Mesodermal cell (in vitro differentiated cells): ENCODE results near the gene CCT7.

Source experiments
- H3K27ac ChIP-seq: 2 replicates; pipeline ENCODE4 v1.7.0; 2013; ENCODE audit warnings: mild to moderate bottlenecking, low read depth, low read length, moderate library complexity; ENCODE audit not compliant: severe bottlenecking
- H3K36me3 ChIP-seq: 2 replicates; pipeline ENCODE4 v1.7.1; 2013; ENCODE audit warnings: mild to moderate bottlenecking, low read length, moderate library complexity; ENCODE audit not compliant: control insufficient read depth, insufficient read depth
- H3K4me1 ChIP-seq: one replicate; pipeline ENCODE4 v1.7.1; 2013; ENCODE audit warnings: mild to moderate bottlenecking, low read length; ENCODE audit not compliant: insufficient read depth, control insufficient read depth, poor library complexity, severe bottlenecking
- H3K4me3 ChIP-seq: 2 replicates; pipeline ENCODE4 v1.7.0; 2013; ENCODE audit warnings: low read length, control low read depth, mild to moderate bottlenecking; ENCODE audit not compliant: insufficient read depth, poor library complexity, severe bottlenecking; ENCODE audit errors: extremely low read depth
- H3K9me3 ChIP-seq: 2 replicates; pipeline ENCODE4 v1.7.1; 2013; ENCODE audit warnings: mild to moderate bottlenecking, low read length, moderate library complexity; ENCODE audit not compliant: control insufficient read depth
- WGBS, 2 experiments: methylation state at CpG; one replicate each; pipeline ENCODE4 v1.1.5; 2013; ENCODE audit warnings: missing lambda C conversion rate in 2 of 2; ENCODE audit not compliant: insufficient coverage in 2 of 2; 5-methylcytosine and 5-hydroxymethylcytosine counted together

Gene CCT7

DNA sequence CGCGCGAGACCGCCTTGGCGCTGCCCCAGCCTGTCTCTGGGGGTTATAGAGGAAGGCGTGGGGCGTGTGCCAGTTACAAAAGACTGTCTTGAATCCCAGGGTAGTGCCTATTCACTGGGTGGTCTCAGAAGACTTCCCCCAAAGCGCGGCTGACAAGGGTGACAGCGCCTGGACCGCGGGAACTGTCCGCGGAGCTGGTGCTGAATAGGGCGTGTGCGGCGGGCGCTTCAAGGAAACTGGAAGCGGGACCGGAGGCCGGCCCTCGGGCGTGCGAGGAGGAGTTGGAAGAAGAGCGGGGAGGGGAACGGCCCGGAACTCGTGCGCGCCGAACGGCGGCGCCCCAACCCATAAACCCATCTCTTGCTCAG is 57.0 kb downstream of the CCT7 start:
- Histone ChIP-seq H3K36me3 (no peaks in the 10 kb centered on the region), H3K4me3 (no peak overlapping the region), H3K4me1 (peaks cover 5% of the 10 kb centered on the region), H3K9me3 (no peaks in the 10 kb centered on the region), H3K27ac (no peak overlapping the region)
- WGBS, 2 experiments, result 10 to 13% methylated on average over 20 to 32 of the region's 34 CpGs

DNA sequence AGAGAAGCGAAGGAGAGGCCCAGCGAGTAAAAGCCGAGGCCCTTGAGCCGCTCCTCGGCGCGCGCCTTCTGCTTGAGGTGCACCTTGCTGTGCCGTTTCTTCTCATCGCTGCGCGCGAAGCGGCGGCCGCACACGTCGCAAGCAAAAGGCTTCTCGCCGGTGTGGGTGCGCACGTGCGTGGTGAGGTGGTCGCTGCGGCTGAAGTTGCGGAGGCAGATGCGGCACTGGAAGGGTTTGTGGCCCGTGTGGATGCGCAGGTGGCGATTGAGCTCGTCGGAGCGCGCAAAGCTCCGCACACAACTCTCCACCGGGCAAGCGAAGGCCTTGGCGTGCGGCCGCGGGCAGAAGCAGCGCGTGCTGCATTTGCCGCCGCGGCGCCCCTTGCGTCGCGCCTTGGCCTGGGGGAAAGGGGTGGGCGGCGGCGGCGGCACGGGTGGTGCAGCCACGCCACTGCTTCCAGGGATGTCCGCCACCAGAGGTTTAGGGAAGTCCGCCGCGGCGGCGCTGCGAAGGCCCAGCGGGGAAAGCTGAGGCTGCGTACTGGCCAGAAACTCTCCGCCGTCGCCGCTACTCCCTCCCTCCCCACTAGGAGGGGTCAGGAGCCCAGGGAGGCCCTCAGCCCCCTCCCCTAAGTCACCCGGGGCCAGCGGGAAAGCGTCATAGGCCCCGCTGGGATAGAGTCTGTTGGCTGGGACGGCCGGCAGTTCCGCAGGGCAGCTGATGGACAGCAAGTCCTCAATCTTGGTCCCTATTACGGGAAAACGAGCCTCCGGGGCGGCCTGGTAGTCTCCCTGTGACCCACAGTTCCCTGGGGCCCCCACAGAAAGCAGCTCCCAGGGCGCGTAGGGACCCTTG is 57.6 kb downstream of the CCT7 start:
- peaks cover 5% of the 10 kb centered on the region for H3K4me1 ChIP-seq
- no peaks in the 10 kb centered on the region for H3K36me3 ChIP-seq
- H3K9me3 ChIP-seq, result no peaks in the 10 kb centered on the region
- 2 to 3% methylated on average over 39 to 57 of the region's 82 CpGs for whole genome bisulfite sequencing, 2 experiments
- H3K27ac ChIP-seq, result no peak overlapping the region
- H3K4me3 ChIP-seq, result peak overlapping the region; percentile 1

DNA sequence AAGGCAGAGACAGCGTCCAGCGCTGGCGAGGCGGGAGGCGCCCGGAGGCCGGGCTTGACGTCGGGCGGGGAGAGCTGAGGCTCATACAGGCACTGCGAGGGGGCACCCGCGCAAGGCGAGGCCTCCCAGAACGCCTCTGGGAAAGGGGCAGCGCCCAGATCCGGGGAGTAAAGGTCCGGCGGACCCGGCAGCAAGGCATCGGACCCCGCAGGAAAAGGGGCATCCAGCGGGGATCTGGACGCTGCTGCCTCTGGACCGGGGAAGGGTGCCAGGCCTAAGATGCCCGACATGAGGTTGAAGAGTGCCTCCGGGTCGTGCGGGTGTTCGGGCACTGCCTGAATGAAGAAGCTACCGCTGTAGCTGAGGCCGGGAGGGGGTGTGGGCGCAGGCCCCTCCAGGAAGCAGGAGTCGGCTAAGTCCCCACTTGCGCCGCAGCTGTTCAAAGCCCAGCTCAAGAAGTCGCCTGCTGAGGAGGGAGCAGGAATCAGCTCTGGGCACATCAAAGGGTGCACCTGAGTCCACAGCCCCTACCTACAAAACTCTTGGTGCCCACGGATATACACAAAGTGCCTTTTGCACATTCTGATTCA is 58.3 kb downstream of the CCT7 start:
- H3K27ac ChIP-seq, result no peak overlapping the region
- H3K9me3 ChIP-seq, result no peaks in the 10 kb centered on the region
- H3K4me3 ChIP-seq, result no peak overlapping the region
- 5% methylated on average over 33 to 37 of the region's 38 CpGs for WGBS, 2 experiments
- H3K4me1 ChIP-seq, result peaks cover 5% of the 10 kb centered on the region
- H3K36me3 ChIP-seq, result no peaks in the 10 kb centered on the region

GRCh38 chr2:73292906-73293533 is 58.9 kb downstream of the CCT7 start:
- H3K4me1 ChIP-seq, result peaks cover 5% of the 10 kb centered on the region
- H3K36me3 ChIP-seq, result no peaks in the 10 kb centered on the region
- H3K27ac ChIP-seq, result no peak overlapping the region
- H3K4me3 ChIP-seq, result peak overlapping the region; percentile 40
- H3K9me3 ChIP-seq, result no peaks in the 10 kb centered on the region
- 3% methylated on average over 52 to 64 of the region's 64 CpGs for WGBS, 2 experiments

GRCh38 chr2:73293534-73294171 is 59.5 kb downstream of the CCT7 start, which contains the start of gene EGR4:
TSS of gene EGR4 (minus strand) at chr2:73293548. CDS start at chr2:73293317, 231 bp downstream.
- Histone ChIP-seq H3K36me3 (no peaks in the 10 kb centered on the region), H3K27ac (no peak within 1 kb of the TSS), H3K4me3 (peak within 1 kb of the TSS; percentile 40), H3K4me1 (peaks cover 5% of the 10 kb centered on the region), H3K9me3 (no peaks in the 10 kb centered on the region)
- 1 to 5% methylated on average over 17 to 38 of the region's 45 CpGs for WGBS, 2 experiments

DNA sequence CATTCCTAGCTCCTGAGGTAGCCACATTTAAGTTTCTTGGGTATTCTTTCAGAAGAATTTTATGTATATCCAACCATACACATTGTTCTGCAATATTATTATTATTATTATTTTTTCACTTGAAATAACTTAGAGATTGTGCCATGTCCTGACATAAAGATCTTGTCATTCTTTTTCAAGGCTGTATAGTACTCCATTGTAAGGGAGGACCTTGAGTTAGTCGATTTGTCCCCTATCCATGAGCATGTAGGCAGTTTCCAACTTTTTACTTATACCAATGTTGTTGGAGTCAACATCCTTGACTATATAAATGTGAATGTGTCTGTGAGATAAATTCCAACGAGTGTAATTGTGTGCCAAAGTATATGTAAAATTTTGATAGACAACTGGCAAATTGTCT is 60.1 kb downstream of the CCT7 start:
- no CpG with 5 or more reads among the region's 2 CpGs for WGBS, 2 experiments
- no peak overlapping the region for H3K4me3 ChIP-seq

GRCh38 chr2:73295751-73296400 is 61.8 kb downstream of the CCT7 start:
- H3K27ac ChIP-seq, result no peak overlapping the region
- H3K4me1 ChIP-seq, result peaks cover 5% of the 10 kb centered on the region
- H3K9me3 ChIP-seq, result no peaks in the 10 kb centered on the region
- H3K36me3 ChIP-seq, result no peaks in the 10 kb centered on the region
- no peak overlapping the region for H3K4me3 ChIP-seq
- WGBS, 2 experiments, result 42 to 100% methylated on average over 1 to 2 of the region's 5 CpGs

More for the DNA sequence above, 60.1 kb downstream of the CCT7 start:
- Histone ChIP-seq H3K36me3 (no peaks in the 10 kb centered on the region), H3K27ac (no peak overlapping the region), H3K4me1 (peaks cover 5% of the 10 kb centered on the region), H3K9me3 (no peaks in the 10 kb centered on the region)

- no peaks in the 10 kb centered on the region for H3K36me3 ChIP-seq
- H3K4me1 ChIP-seq, result peaks cover 4% of the 10 kb centered on the region
- 28 to 35% methylated on average over 2 of the region's 2 CpGs for WGBS, 2 experiments
- H3K27ac ChIP-seq, result no peak overlapping the region
- no peaks in the 10 kb centered on the region for H3K9me3 ChIP-seq
- H3K4me3 ChIP-seq, result no peak overlapping the region
These were observed 63.0 kb downstream of the CCT7 start for GRCh38 chr2:73297151-73297559.

- WGBS, 2 experiments, result 67 to 75% methylated on average over 1 to 2 of the region's 4 CpGs
- Histone ChIP-seq H3K4me1 (no peaks in the 10 kb centered on the region), H3K4me3 (no peak overlapping the region), H3K27ac (no peak overlapping the region), H3K9me3 (no peaks in the 10 kb centered on the region), H3K36me3 (no peaks in the 10 kb centered on the region)
These were observed 63.5 kb downstream of the CCT7 start for GRCh38 chr2:73297586-73297985.

GRCh38 chr2:73300926-73301325 is 66.8 kb downstream of the CCT7 start:
- 83 to 84% methylated on average over 3 of the region's 3 CpGs for WGBS, 2 experiments
- H3K4me3 ChIP-seq, result no peak overlapping the region
- H3K4me1 ChIP-seq, result no peaks in the 10 kb centered on the region
- H3K36me3 ChIP-seq, result no peaks in the 10 kb centered on the region
- H3K27ac ChIP-seq, result no peak overlapping the region
- no peaks in the 10 kb centered on the region for H3K9me3 ChIP-seq
